GM19239 (cell line): ENCODE measurements around the gene CFAP46.
"Not testable (repeated sequence)": the region's sequence is repeated elsewhere in the genome, so short reads cannot be mapped to it uniquely, and the experiment has no call there.

Source experiments
- DNase-seq: peaks from one replicate; pipeline ENCODE4 v3.0.0; 2011; ENCODE audit warnings: low spot score; ENCODE audit not compliant: insufficient read length
- FAIRE-seq: peaks from 2 replicates; lab custom pipeline; 2011; peaks lifted over from hg19 to GRCh38; lab: Jason Lieb, UNC

Gene CFAP46

GRCh38 chr10:132802694-132803320, 139.6 kb downstream of the CFAP46 start:
- DNase-seq (no peak), FAIRE-seq (no peak)

GRCh38 chr10:132802048-132802447, 140.3 kb downstream of the CFAP46 start:
- FAIRE-seq = no peak
- no peak for DNase-seq

- DNase-seq = no peak
- no peak for FAIRE-seq
Measured at GRCh38 chr10:132799865-132800264, 142.5 kb downstream of the CFAP46 start.

- DNase-seq = no peak
- no peak for FAIRE-seq
Measured at GRCh38 chr10:132798876-132799275, 143.5 kb downstream of the CFAP46 start.

- FAIRE-seq = no peak
- DNase-seq = no peak
Measured at GRCh38 chr10:132798403-132798802, 144.0 kb downstream of the CFAP46 start.

GRCh38 chr10:132797986-132798385, 144.4 kb downstream of the CFAP46 start:
- DNase-seq, FAIRE-seq: not testable (repeated sequence)

- FAIRE-seq = no peak
- DNase-seq = no peak
Measured at GRCh38 chr10:132796846-132797245, 145.5 kb downstream of the CFAP46 start.

- no peak for DNase-seq
Measured at GRCh38 chr10:132793871-132794849, 148.2 kb downstream of the CFAP46 start.

GRCh38 chr10:132793213-132793612, 149.2 kb downstream of the CFAP46 start:
- no peak for DNase-seq
- FAIRE-seq = no peak

More at GRCh38 chr10:132793871-132794849, 148.2 kb downstream of the CFAP46 start:
- FAIRE-seq = no peak

- no peak for FAIRE-seq
Measured at GRCh38 chr10:132792796-132793195, 149.6 kb downstream of the CFAP46 start.

GRCh38 chr10:132792099-132792498, 150.3 kb downstream of the CFAP46 start:
- FAIRE-seq, DNase-seq: not testable (repeated sequence)

More at GRCh38 chr10:132792796-132793195, 149.6 kb downstream of the CFAP46 start:
- no peak for DNase-seq

GRCh38 chr10:132790934-132791829, 151.2 kb downstream of the CFAP46 start:
- FAIRE-seq (no peak), DNase-seq (no peak)

GRCh38 chr10:132790470-132790869, 151.9 kb downstream of the CFAP46 start:
- DNase-seq (no peak), FAIRE-seq (no peak)

- no peak for FAIRE-seq
Measured at GRCh38 chr10:132789659-132790148, 152.7 kb downstream of the CFAP46 start.

GRCh38 chr10:132788831-132789219, 153.5 kb downstream of the CFAP46 start:
- FAIRE-seq = no peak
- no peak for DNase-seq

More at GRCh38 chr10:132789659-132790148, 152.7 kb downstream of the CFAP46 start:
- no peak for DNase-seq

- DNase-seq = no peak
Measured at GRCh38 chr10:132788180-132788830, 154.1 kb downstream of the CFAP46 start.

GRCh38 chr10:132787495-132788179, 154.7 kb downstream of the CFAP46 start:
- DNase-seq (no peak), FAIRE-seq (no peak)

More at GRCh38 chr10:132788180-132788830, 154.1 kb downstream of the CFAP46 start:
- FAIRE-seq = no peak

- FAIRE-seq (no peak), DNase-seq (no peak)
Measured at GRCh38 chr10:132786884-132787494, 155.4 kb downstream of the CFAP46 start.
